ENCODE data around the gene MOB2.

The MOB2 gene

GRCh38 chr11:1456596-1457325, 29.8 kb downstream of the MOB2 start:
- no peaks in the 10 kb centered on the region for H3K9me3 ChIP-seq (ENCODE audit: insufficient read depth, low read depth, low read length)
- no peaks in the 10 kb centered on the region for H3K27me3 ChIP-seq (ENCODE audit: insufficient read depth, low read length, poor library complexity, severe bottlenecking)
- H3K36me3 ChIP-seq (ENCODE audit: insufficient read depth, low read length): no peaks in the 10 kb centered on the region
- no peaks in the 10 kb centered on the region for H3K4me1 ChIP-seq (ENCODE audit: insufficient read depth, low read length, poor library complexity, severe bottlenecking)
- no peak overlapping the region for H3K9ac ChIP-seq (ENCODE audit: low read depth, low read length, poor library complexity, severe bottlenecking)
- H4K20me1 ChIP-seq (ENCODE audit: insufficient read depth, low read length, poor library complexity, severe bottlenecking): no peaks in the 10 kb centered on the region
- no peak for TF ChIP-seq EZH2phosphoT487 (IDR thresholded peaks at IDR 0.05; ENCODE audit: borderline replicate concordance)
- TF ChIP-seq, protein P1, sequence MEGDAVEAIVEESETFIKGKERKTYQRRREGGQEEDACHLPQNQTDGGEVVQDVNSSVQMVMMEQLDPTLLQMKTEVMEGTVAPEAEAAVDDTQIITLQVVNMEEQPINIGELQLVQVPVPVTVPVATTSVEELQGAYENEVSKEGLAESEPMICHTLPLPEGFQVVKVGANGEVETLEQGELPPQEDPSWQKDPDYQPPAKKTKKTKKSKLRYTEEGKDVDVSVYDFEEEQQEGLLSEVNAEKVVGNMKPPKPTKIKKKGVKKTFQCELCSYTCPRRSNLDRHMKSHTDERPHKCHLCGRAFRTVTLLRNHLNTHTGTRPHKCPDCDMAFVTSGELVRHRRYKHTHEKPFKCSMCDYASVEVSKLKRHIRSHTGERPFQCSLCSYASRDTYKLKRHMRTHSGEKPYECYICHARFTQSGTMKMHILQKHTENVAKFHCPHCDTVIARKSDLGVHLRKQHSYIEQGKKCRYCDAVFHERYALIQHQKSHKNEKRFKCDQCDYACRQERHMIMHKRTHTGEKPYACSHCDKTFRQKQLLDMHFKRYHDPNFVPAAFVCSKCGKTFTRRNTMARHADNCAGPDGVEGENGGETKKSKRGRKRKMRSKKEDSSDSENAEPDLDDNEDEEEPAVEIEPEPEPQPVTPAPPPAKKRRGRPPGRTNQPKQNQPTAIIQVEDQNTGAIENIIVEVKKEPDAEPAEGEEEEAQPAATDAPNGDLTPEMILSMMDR (conservative IDR thresholded peaks at IDR 0.05; ENCODE audit: low read length): no peak
- no peaks in the 10 kb centered on the region for H3K9me2 ChIP-seq (replicated peaks; ENCODE audit: low read depth, low read length)
- H3K4me3 ChIP-seq (ENCODE audit: low read length, poor library complexity, severe bottlenecking): no peak overlapping the region
- H3K4me2 ChIP-seq (ENCODE audit: low read depth, low read length, poor library complexity, severe bottlenecking): no peak overlapping the region
- H3K79me2 ChIP-seq (ENCODE audit: insufficient read depth, low read length): no peaks in the 10 kb centered on the region
- H3F3A ChIP-seq (ENCODE audit: low read depth): no peaks in the 10 kb centered on the region
- no peak overlapping the region for H2AFZ ChIP-seq (ENCODE audit: low read length)

DNA sequence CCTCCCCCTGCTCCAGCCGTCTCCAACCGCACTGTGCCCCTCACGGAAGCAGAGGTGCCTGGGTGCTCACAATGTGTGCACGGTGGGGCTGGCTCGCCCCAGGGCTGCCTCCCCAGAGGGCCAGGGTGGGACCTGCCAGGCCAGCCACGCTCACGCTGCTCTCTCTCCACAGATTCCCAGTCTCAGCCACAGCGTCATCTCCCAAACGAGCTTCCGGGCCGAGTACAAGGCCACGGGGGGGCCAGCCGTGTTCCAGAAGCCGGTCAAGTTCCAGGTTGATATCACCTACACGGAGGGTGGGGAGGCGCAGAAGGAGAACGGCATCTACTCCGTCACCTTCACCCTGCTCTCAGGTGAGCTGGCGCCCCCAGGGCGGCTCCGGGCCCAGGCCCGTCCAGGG, 30.4 kb downstream of the MOB2 start:
- TF ChIP-seq, protein P1 (conservative IDR thresholded peaks at IDR 0.05; ENCODE audit: low read length): no peak
- no peak for TF ChIP-seq EZH2phosphoT487 (IDR thresholded peaks at IDR 0.05; ENCODE audit: borderline replicate concordance)

GRCh38 chr11:1455763-1456060, 30.9 kb downstream of the MOB2 start:
- Histone ChIP-seq H3K9ac (ENCODE audit: low read depth, low read length, poor library complexity, severe bottlenecking) (no peak overlapping the region), H4K20me1 (ENCODE audit: insufficient read depth, low read length, poor library complexity, severe bottlenecking) (no peaks in the 10 kb centered on the region), H3K4me1 (ENCODE audit: insufficient read depth, low read length, poor library complexity, severe bottlenecking) (no peaks in the 10 kb centered on the region), H3K36me3 (ENCODE audit: insufficient read depth, low read length) (no peaks in the 10 kb centered on the region), H3K4me3 (ENCODE audit: low read length, poor library complexity, severe bottlenecking) (no peak overlapping the region), H3K4me2 (ENCODE audit: low read depth, low read length, poor library complexity, severe bottlenecking) (no peak overlapping the region), H3K9me3 (ENCODE audit: insufficient read depth, low read depth, low read length) (no peaks in the 10 kb centered on the region), H3K9me2 (replicated peaks; ENCODE audit: low read depth, low read length) (no peaks in the 10 kb centered on the region), H3K79me2 (ENCODE audit: insufficient read depth, low read length) (no peaks in the 10 kb centered on the region), H2AFZ (ENCODE audit: low read length) (no peak overlapping the region), H3K27me3 (ENCODE audit: insufficient read depth, low read length, poor library complexity, severe bottlenecking) (no peaks in the 10 kb centered on the region), H3F3A (ENCODE audit: low read depth) (no peaks in the 10 kb centered on the region)
- TF ChIP-seq, protein P1 (conservative IDR thresholded peaks at IDR 0.05; ENCODE audit: low read length): no peak
- no peak for TF ChIP-seq EZH2phosphoT487 (IDR thresholded peaks at IDR 0.05; ENCODE audit: borderline replicate concordance)

More for the DNA sequence above, 30.4 kb downstream of the MOB2 start:
- Histone ChIP-seq H3K4me3 (ENCODE audit: low read length, poor library complexity, severe bottlenecking) (no peak overlapping the region), H3K79me2 (ENCODE audit: insufficient read depth, low read length) (no peaks in the 10 kb centered on the region), H3K4me2 (ENCODE audit: low read depth, low read length, poor library complexity, severe bottlenecking) (no peak overlapping the region), H3K9me3 (ENCODE audit: insufficient read depth, low read depth, low read length) (no peaks in the 10 kb centered on the region), H3K4me1 (ENCODE audit: insufficient read depth, low read length, poor library complexity, severe bottlenecking) (no peaks in the 10 kb centered on the region), H3K36me3 (ENCODE audit: insufficient read depth, low read length) (no peaks in the 10 kb centered on the region), H4K20me1 (ENCODE audit: insufficient read depth, low read length, poor library complexity, severe bottlenecking) (no peaks in the 10 kb centered on the region), H3K9me2 (replicated peaks; ENCODE audit: low read depth, low read length) (no peaks in the 10 kb centered on the region), H3K9ac (ENCODE audit: low read depth, low read length, poor library complexity, severe bottlenecking) (no peak overlapping the region), H3F3A (ENCODE audit: low read depth) (no peaks in the 10 kb centered on the region), H2AFZ (ENCODE audit: low read length) (no peak overlapping the region), H3K27me3 (ENCODE audit: insufficient read depth, low read length, poor library complexity, severe bottlenecking) (no peaks in the 10 kb centered on the region)
